NCI-H748 (cell line): Measurements from ENCODE around the gene COL1A1.

ENCODE experiments used
- DNase-seq: peaks from one replicate; lab custom pipeline; 2025; ENCODE audit not compliant: unreplicated experiment; lab: John Stamatoyannopoulos, UW

Gene COL1A1

DNA sequence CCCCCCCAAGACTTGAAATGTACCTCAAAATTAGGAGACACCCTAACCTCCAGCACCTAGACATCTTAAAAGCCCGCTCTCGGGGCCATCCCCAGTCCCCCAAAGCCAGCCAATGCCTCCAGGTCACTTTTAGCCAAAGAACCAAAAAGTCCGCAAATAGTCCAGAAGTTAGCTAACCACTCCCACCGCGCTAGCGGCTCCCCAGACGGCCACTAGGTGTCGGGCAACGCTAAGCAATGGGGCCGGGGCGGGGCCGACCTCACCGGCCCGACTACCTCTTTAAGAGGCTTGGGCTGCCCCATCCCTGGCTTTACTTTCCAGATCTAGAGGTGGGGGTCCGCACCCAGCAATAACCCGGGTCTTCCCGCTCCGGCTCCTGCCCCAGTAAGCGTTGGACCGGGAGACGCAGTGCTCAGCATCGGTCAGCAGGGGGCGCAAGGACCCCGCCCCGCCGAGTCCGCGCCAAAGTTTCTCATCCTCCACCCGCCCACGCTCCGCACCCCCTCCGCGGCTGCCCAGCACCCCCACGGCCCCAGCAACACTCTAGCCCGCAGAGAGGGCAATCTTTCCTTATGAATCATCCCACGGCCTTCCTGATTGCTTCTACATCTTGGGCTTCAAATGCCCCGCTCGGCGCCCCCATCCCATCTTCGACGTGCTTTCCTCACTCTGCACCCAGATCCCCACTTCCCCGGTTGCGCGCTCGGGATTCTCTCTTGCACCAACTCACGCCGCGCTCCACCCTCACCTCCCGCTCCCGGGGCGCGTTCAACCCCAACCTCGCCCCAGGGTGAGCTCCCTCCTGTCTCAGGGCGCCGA is 765 bp downstream of the COL1A1 start:
- peak; percentile 78 for DNase-seq

DNA sequence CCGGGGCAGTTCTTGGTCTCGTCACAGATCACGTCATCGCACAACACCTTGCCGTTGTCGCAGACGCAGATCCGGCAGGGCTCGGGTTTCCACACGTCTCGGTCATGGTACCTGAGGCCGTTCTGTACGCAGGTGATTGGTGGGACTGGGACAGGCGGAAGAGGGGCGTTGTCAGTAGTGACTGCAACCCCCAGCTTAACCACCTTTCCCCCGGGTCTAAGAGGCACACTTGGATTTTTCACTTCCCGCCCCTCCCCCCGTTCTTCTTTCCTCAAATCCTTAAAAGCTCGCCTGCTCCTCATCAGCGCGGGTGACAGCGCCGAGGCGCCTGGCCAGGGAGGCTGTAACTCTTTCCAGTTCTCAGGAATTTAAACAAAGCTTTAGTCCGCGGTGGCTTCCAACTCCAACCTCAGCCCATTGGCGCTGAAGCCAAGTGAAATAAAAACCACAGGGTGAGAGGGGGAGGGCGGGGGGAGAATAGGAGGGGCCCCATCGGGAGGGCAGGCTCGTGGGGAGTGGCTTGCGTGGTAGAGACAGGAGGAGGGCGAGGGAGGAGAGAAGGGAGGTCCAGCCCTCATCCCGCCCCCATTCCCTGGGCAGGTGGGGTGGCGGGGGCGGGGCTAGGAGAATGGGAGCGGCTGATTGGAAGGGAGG is 1.5 kb downstream of the COL1A1 start:
- peak; percentile 86 for DNase-seq

DNA sequence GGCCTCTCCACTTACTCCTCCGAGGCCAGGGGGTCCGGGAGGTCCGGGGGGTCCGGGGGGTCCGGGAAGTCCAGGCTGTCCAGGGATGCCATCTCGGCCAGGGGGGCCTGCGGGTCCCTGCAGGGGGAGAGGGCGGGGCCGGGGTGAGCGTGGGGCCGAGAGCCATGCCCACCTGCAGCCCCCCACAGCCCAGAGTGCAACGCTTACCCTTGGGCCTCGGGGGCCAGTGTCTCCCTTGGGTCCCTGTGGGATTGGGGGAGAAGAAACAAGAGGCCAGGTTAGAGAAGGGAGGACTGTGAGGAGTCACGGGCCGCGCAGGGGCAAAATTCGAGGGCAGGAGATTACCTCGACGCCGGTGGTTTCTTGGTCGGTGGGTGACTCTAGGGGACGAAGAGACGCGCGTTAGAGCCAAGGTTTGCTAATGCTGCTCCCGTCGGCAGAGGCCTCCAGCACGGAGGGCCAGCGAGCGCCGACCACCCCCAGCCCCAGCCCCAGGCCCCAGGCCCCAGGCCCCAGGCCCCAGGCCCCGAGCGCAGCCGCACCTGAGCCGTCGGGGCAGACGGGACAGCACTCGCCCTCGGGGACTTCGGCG is 2.1 kb downstream of the COL1A1 start:
- no peak for DNase-seq

DNA sequence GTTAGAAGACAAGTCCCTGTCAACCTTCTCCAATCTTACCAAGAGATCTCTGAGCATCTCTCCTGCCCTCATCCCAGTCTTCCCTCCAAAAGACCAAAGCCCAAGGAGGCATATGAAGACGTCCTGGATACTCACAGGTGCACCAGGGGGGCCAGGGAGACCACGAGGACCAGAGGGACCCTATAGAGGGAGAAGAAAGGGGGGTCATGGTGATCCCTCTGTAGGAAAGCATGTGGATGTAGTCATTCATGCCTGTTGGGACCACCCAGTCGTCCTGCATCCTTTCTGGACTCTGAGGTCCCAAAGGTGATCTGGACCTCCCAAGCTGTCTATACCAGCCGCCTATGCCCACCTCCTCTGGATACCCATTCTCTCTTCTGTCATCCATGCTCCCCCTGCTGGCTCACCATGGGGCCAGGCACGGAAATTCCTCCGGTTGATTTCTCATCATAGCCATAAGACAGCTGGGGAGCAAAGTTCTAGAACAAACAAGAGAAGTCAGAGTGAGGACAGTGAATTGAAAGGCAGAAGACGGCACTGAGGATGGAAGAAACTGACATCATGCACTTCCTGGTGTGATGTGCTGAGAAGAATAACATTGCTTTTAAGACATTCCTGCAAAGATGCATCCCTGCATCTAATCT is 3.3 kb downstream of the COL1A1 start:
- peak; percentile 51 for DNase-seq

DNA sequence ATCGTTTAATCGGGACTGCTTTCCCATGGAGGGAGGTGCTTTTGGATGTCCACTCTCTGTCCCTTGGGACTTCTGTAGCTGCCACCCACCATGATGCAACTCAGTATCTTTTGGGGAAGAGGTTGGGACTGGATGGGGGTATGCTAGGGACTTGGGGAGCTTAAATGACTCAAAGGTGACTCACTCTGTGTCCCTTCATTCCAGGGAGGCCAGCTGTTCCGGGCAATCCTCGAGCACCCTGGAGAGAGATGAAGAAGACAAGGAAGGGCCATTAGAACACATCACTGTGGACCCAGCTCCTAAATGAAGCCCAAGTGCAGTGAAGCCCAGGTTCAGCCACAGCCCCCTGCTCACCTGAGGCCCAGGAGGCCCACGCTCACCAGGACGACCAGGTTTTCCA is 4.6 kb downstream of the COL1A1 start:
- no peak for DNase-seq

DNA sequence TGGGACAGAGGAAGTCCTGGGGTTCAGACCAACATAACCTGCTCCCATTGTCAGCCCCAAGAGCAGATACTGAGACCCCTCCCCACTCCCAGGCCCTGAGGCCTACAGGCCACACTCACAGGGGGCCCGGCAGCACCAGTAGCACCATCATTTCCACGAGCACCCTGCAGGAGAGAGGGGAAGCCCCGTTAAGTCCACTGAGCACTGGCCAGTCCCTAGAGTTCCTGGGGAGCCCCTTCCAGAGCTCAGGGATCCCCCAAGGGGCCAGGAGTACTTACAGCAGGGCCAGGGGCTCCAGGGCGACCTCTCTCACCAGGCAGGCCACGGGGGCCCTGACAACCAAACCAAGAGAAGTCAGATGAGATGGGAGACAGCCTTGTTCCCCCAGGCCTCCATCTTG is 5.4 kb downstream of the COL1A1 start:
- no peak for DNase-seq

DNA sequence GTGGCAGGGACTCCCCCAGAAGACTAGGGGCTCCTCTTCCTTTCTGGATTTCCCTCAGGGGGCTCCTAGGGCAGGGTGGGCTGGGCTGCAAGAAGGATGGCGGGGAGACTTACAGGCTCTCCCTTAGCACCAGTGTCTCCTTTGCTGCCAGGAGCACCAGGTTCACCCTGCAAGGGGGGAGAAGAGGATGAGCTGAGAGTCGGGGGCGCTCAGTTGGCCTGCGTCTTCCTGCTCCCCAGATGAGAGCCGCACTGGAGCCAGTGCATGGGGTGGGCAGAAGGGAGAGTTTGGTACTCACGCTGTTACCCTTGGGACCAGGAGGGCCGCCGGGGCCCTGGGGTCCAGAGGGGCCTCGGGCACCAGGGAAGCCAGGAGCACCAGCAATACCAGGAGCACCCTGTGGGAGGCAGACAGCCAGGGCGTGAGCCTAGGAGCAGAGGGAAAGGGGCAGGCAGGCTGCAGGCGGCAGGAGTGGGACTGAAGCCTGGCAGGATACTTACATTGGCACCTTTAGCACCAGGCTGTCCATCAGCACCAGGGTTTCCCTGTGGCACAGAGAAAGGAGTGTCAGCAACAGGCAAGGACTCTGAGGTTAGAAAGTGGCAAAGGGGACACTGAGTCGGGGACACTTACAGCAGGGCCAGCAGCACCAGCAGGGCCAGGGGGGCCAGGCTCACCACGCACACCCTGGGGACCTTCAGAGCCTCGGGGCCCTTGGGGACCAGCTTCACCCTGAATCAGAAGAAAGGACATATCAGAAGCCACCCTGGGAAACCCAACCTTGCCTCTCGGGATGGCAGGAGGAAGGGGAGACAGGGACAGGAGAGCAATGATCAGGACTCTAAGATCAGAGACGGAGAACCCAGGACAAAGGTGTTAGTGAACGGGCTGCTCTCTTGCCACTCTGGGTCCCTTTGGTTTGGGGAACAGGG is 6.2 kb downstream of the COL1A1 start:
- DNase-seq, result no peak

DNA sequence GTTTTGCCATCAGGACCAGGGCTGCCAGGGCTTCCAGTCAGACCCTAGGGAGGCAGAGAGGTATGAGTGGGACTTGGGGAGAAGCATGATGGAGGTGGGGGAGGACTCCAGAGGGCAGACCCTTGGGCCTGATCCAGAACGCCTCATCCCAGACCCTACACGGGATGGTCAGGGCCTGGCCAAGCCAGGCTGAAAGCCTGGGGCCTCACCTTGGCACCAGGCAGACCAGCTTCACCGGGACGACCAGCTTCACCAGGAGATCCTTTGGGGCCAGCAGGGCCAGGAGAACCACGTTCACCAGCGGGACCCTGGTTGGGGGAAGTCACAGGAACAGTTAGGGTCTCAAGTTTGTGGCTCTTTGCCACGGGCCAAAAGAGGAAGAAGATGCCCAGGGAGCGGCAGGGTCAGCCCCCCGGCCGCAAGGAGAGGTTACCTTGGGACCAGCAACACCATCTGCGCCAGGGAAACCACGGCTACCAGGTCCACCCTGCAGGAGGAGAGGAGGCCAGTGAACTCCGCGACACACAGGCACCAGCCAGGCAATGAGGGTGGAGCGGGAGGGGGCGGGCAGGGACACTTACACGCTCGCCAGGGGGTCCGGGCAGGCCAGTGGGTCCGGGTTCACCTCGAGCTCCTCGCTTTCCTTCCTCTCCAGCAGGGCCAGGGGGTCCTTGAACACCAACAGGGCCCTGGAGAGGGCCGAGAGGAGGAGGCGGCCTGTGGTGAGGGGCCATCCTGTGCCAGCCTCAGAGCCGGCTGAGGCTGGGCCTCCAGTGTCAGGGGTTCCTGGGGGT is 7.1 kb downstream of the COL1A1 start:
- no peak for DNase-seq

DNA sequence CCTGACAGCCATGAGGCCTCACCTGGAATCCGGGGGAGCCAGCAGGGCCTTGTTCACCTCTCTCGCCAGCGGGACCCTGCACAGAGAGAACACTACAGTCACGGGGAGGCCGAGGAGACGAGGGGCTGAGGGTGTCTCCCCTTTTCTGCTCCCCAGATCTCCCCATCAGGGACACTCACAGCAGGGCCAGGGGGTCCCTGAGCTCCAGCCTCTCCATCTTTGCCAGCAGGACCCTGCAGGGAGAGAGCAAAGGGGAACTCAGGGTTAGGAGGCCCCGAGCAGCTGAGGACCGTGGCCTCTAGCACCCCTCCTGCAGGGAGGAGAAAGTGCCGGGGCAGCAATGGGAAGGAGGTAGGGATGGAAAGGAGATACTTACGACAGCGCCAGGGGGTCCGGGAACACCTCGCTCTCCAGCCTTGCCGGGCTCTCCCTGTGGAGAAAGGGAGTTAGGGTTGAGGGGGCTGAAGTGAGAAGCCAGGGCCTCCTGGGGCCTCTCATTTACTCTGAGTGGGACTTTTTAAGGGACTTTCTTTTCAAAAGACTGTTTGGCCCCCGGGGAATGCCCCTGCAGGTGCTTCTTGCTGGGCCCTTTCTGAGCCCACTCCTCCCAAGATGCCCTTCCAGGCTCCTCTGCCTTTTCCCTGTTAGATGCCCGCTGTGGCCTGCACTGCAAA is 8.7 kb downstream of the COL1A1 start:
- DNase-seq, result no peak

DNA sequence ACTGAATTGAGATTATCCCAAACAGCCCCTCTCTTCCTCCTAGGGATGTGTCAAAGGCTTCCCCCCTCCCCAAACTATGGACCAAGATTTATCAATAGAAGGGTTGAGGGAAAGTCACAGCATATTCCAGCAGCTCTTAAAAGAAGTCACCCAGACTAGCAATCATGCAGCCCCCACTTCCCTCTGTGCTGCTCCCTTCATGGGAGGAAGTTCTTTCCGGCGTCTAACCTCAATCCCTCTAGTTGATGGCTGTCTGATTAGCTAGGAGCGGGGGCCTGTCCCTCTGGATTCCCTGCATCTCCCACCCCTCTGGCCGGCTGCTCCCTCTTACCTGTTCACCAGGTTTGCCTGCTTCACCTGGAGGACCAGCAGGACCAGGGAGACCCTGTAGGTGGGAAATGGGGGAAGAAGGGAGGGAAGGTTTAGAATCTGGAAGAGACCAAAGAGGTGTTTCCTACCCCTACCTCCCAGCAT is 9.2 kb downstream of the COL1A1 start:
- DNase-seq, result no peak

DNA sequence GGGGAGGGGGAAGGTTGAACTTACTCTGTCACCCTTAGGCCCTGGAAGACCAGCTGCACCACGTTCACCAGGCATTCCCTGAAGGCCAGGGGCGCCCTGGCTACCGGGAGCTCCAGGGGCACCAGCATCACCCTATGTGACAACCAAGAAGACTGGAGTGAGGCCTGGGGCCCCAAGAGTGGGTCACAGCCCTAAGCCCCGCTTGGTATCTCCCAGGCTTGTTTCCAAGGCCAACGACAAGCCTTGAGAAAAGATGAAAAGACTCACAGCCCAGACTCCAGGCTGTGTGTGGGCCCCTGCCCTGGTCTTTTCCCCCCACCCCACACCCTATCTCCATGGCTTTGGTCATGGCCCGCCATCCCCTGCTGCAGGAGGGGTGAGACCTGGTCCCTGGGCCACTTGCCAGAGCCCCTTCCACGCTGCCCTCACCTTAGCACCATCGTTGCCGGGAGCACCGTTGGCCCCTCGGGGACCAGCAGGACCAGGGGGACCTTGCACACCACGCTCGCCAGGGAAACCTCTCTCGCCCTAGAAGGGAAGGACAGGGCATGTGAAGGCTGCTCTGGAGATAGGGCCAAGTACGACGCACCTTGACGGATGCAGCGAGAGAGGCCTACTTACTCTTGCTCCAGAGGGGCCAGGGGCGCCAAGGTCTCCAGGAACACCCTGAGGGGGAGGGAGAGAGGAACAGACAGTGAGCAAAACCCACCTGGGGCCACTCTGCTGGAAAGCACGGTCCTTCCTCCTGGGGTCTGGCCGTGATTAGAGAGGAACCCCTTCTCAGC is 9.9 kb downstream of the COL1A1 start:
- no peak for DNase-seq

DNA sequence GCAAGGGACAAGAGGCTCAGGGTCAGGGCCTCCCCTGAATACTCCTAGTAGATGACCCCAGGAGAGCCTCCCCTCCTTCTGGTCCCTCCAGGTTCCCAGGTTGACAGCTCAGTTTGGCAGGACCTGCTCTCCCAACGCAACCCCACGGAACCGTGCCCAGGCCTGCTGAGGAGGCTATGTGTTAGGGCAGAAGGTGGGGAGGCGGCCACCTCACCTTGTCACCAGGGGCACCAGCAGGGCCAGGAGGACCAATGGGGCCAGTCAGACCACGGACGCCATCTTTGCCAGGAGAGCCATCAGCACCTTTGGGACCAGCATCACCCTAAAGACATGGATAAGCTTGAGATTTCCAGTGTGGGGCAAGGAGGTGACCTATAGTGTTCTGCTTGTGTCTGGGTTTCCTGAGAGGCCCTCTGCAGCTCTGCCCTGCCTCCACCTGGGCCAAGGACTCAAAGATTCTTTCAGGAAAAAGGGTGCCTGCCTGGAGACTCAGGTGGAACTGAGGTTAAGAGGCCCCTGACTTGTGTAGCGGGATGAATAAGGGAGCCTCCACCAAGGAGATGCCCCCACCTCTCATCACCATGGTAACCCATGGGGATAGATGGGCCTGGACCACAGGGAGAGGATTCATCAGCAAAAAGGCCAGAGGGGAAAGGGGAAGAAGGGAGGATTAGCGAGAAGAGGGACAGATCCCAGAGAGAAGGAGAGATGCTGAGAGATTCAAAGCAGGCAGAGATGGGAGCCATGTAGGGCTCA is 10.7 kb downstream of the COL1A1 start:
- DNase-seq, result no peak

DNA sequence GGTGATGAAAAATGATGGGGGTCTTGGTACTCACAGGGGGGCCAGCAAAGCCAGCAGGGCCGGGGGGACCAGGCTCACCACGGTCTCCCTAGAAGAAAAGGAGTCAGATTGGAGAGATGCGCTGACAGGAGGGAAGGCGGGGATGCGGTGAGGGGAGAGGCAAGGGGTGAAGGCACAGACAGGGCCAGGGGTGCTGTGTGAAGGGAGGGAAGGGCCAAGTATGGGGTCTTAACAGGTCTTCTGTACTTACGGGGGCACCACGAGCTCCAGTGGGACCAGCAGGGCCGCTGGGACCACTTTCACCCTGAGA is 11.2 kb downstream of the COL1A1 start:
- no peak for DNase-seq

DNA sequence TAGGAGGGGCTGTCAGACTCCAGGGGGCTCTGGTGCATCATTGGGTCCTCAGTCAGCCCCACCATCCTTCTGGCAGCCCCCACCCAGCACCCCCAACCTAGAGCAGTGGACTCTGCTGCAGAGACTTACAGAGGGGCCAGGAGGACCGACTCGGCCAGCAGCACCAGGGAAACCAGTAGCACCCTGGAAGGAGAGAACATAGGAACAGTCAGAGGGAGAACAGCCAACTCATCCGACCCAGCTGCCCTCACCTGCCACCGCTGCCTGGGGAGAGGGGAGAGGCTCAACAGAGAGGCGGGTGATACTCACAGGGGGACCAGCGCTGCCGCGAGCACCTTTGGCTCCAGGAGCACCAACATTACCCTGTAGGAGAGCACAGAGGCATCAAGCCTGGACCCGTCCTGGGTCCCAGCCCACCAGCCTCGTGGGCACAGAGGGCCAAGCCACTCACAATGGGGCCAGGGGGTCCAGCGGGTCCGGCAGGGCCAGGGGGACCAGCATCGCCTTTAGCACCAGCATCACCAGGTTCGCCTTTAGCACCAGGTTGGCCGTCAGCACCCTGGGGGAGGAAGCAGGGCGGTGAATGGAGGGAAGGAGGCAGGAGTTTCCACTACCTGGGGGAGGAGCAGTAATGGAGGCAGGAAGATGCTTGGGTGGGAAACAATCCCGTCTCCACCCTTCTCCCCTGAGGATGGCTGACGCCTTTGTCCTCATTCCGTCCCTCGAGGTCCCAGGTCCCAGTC is 11.7 kb downstream of the COL1A1 start:
- DNase-seq, result no peak

DNA sequence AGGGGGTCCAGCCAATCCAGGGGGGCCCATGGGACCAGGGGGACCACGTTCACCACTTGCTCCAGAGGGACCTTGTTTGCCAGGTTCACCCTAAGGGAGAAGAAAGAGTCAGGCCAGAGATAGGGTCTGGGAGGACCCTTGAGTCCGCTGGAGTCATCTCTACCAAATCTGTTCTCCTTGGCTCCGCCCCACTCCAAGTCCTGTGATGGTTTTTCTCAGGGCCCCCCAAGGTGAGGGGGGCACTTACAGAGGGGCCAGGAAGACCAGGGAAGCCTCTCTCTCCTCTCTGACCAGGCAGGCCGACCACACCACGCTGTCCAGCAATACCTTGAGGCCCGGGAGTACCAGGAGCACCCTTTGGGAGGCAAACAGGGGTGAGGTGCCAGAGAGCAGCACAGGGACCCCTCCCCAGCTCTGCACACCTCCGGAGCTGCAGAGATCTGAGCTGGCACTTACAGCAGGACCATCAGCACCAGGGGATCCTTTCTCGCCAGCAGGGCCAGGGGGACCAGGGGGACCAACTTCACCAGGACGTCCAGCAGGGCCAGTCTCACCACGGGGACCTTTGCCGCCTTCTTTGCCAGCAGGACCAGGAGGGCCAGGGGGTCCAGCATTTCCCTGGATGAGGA is 12.4 kb downstream of the COL1A1 start:
- DNase-seq, result no peak

DNA sequence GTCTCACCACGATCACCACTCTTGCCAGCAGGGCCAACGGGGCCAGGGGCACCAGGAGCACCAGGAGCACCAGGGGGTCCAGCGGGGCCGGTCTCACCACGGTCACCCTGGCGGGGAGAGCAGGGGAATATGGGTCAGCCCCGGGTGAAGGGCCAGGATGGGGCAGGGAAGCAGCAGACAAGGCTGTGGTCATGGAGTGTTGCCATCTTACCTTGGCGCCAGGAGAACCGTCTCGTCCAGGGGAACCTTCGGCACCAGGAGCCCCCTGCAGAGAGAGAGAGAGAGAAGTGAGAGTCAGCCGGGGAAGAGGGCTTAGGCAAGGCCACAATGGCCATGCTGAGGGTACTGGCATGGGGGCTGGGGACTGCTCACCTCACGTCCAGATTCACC is 12.9 kb downstream of the COL1A1 start:
- no peak for DNase-seq
